Fibroblast of lung (primary cell): ENCODE results near the gene SH3PXD2A. TPM values are rescaled to one million over a fixed set of nuclear protein-coding genes. Genes with fewer than 3 reads are reported as not detected.
A peak's percentile ranks its signal among the peaks of the same experiment; 100 is the strongest.

Experiments used
- DNase-seq, 2 donors: peaks; one replicate each; pipeline versions ENCODE4 v3.0.0 to v3.0.0-alpha.2; 2010; ENCODE audit warnings: low read depth in 2 of 2
- H2AFZ ChIP-seq: 2 replicates; pipeline ENCODE4 v1.5.1; 2012; ENCODE audit warnings: low read length, control low read depth, inconsistent platforms
- H3K27ac ChIP-seq: 2 replicates; pipeline ENCODE4 v1.5.1; 2011; ENCODE audit warnings: low read length, control low read depth; ENCODE audit not compliant: insufficient read depth
- H3K27me3 ChIP-seq: 2 replicates; pipeline ENCODE4 v1.5.1; 2011; ENCODE audit warnings: mild to moderate bottlenecking, low read length; ENCODE audit not compliant: control insufficient read depth, insufficient read depth
- H3K36me3 ChIP-seq: 2 replicates; pipeline ENCODE4 v1.5.1; 2011; ENCODE audit warnings: low read length; ENCODE audit not compliant: control insufficient read depth, insufficient read depth
- H3K4me1 ChIP-seq: 2 replicates; pipeline ENCODE4 v1.5.1; 2011; ENCODE audit warnings: low read length; ENCODE audit not compliant: control insufficient read depth, insufficient read depth; ENCODE audit errors: extremely low read depth
- H3K4me2 ChIP-seq: 2 replicates; pipeline ENCODE4 v1.5.1; 2011; ENCODE audit warnings: low read length, control low read depth; ENCODE audit not compliant: insufficient read depth; ENCODE audit errors: extremely low read depth
- H3K4me3 ChIP-seq, 4 experiments: fragments of 200-600 bp in 1 of 4; sonication (generic) in 1 of 4; replicated peaks in 1 of 4; 2 replicates each; pipeline ENCODE4 v1.5.1; 2011 to 2016; ENCODE audit warnings: low read length in 4 of 4, low read depth in 3 of 4, mild to moderate bottlenecking in 3 of 4, control low read depth in 2 of 4, inconsistent platforms in 1 of 4, mixed read lengths in 1 of 4; ENCODE audit not compliant: insufficient read depth in 1 of 4; ENCODE audit errors: control extremely low read depth in 1 of 4
- H3K79me2 ChIP-seq: 2 replicates; pipeline ENCODE4 v1.5.1; 2012; ENCODE audit warnings: mild to moderate bottlenecking, low read length, inconsistent platforms; ENCODE audit not compliant: control insufficient read depth, insufficient read depth
- H3K9ac ChIP-seq: 2 replicates; pipeline ENCODE4 v1.5.1; 2011; ENCODE audit warnings: mild to moderate bottlenecking, low read length, control low read depth; ENCODE audit not compliant: insufficient read depth
- H3K9me3 ChIP-seq: 2 replicates; pipeline ENCODE4 v1.5.1; 2012; ENCODE audit warnings: low read depth, low read length; ENCODE audit not compliant: control insufficient read depth, insufficient read depth
- H4K20me1 ChIP-seq: 2 replicates; pipeline ENCODE4 v1.5.1; 2011; ENCODE audit warnings: low read length; ENCODE audit not compliant: control insufficient read depth, insufficient read depth; ENCODE audit errors: extremely low read depth
- CTCF ChIP-seq, 2 donors: IDR thresholded peaks in 1 of 2; conservative IDR thresholded peaks in 1 of 2; 1 replicate in 1 of 2; 2 replicates in 1 of 2; pipeline ENCODE4 v1.5.1; 2011 to 2012; ENCODE audit warnings: low read length in 2 of 2, control low read depth in 1 of 2, inconsistent platforms in 1 of 2, low read depth in 1 of 2, mild to moderate bottlenecking in 1 of 2
- EZH2 ChIP-seq: IDR thresholded peaks from 2 replicates; pipeline ENCODE4 v1.5.1; 2012; ENCODE audit warnings: low read length, control low read depth, mild to moderate bottlenecking; ENCODE audit errors: missing control alignments
- polyA plus RNA-seq, 2 donors: library from polyadenylated mRNA; depleted of rRNA in 1 of 2; stranded (reverse) in 1 of 2; unstranded in 1 of 2; fragments of >200 nt; gene quantifications; 2 replicates each; pipeline ENCODE4 v1.2.1, GENCODE V29; 2011 to 2012; ENCODE audit warnings: missing spikeins in 1 of 2
- total RNA-seq: library from RNA; depleted of rRNA; stranded (reverse); fragments of >200 nt; gene quantifications from 2 replicates; pipeline ENCODE4 v1.2.1, GENCODE V29; 2014

The SH3PXD2A gene
- total and polyA plus RNA-seq, 2 donors (not counting 1 experiment from before 2014, with no cell fraction given) = 25.5 to 33.2 TPM

GRCh38 chr10:103749779-103750178, 105.6 kb downstream of the SH3PXD2A start:
- Histone ChIP-seq H3K27ac (no peak overlapping the region), H3K36me3 (no peaks in the 10 kb centered on the region), H3K79me2 (no peaks in the 10 kb centered on the region), H3K4me1 (no peaks in the 10 kb centered on the region), H4K20me1 (no peaks in the 10 kb centered on the region), H3K4me3 (no peak overlapping the region), H2AFZ (no peak overlapping the region), H3K4me2 (no peak overlapping the region), H3K9me3 (no peaks in the 10 kb centered on the region), H3K9ac (no peak overlapping the region), H3K27me3 (no peaks in the 10 kb centered on the region)
- TF ChIP-seq EZH2 = no peak
- no peak for TF ChIP-seq CTCF (conservative IDR thresholded peaks at IDR 0.05 in 1 of 2, IDR thresholded peaks at IDR 0.05 in 1 of 2; ENCODE audit: low read depth in 1 of 2, low read length in 2 of 2)
- DNase-seq = no peak

GRCh38 chr10:103748020-103748419, 107.4 kb downstream of the SH3PXD2A start:
- Histone ChIP-seq H3K27ac (no peak overlapping the region), H3K27me3 (no peaks in the 10 kb centered on the region), H4K20me1 (no peaks in the 10 kb centered on the region), H2AFZ (no peak overlapping the region), H3K4me2 (no peak overlapping the region), H3K9me3 (no peaks in the 10 kb centered on the region), H3K4me1 (no peaks in the 10 kb centered on the region), H3K4me3 (no peak overlapping the region), H3K79me2 (no peaks in the 10 kb centered on the region), H3K36me3 (no peaks in the 10 kb centered on the region), H3K9ac (no peak overlapping the region)
- no peak for TF ChIP-seq CTCF (conservative IDR thresholded peaks at IDR 0.05 in 1 of 2, IDR thresholded peaks at IDR 0.05 in 1 of 2; ENCODE audit: low read depth in 1 of 2, low read length in 2 of 2)
- no peak for TF ChIP-seq EZH2
- DNase-seq = no peak

- Histone ChIP-seq H4K20me1 (no peaks in the 10 kb centered on the region), H3K4me3 (no peak overlapping the region), H3K36me3 (no peaks in the 10 kb centered on the region), H3K27ac (no peak overlapping the region), H2AFZ (no peak overlapping the region), H3K9me3 (no peaks in the 10 kb centered on the region), H3K4me2 (no peak overlapping the region), H3K79me2 (no peaks in the 10 kb centered on the region), H3K27me3 (no peaks in the 10 kb centered on the region), H3K4me1 (no peaks in the 10 kb centered on the region), H3K9ac (no peak overlapping the region)
- TF ChIP-seq EZH2 = no peak
- TF ChIP-seq CTCF (conservative IDR thresholded peaks at IDR 0.05 in 1 of 2, IDR thresholded peaks at IDR 0.05 in 1 of 2; ENCODE audit: low read depth in 1 of 2, low read length in 2 of 2) = no peak
- peak in 1 of 2 donors; percentile 67 for DNase-seq
Observed at GRCh38 chr10:103747193-103747865, 108.0 kb downstream of the SH3PXD2A start.
